OCI-LY3 (cell line): ENCODE results near the gene GLI2.

ENCODE experiments used
- H2AFZ ChIP-seq: fragments of 200-600, 300-600 bp; shearing (Covaris generic); 2 replicates; pipeline ENCODE4 v1.6.0; 2014; ENCODE audit warnings: antibody characterized with exemption, low read depth, low read length
- H3K27ac ChIP-seq: fragments of 200-600, 300-600 bp; sonication (generic); 2 replicates; pipeline ENCODE4 v1.5.1; 2014; ENCODE audit warnings: mild to moderate bottlenecking, low read length, moderate library complexity, mixed read lengths
- H3K27me3 ChIP-seq: fragments of 200-600, 300-600 bp; sonication (generic); 2 replicates; pipeline ENCODE4 v1.6.1; 2014; ENCODE audit warnings: low read depth, low read length, mixed read lengths
- H3K36me3 ChIP-seq: fragments of 200-600, 300-600 bp; sonication (generic); replicated peaks from 2 replicates; pipeline ENCODE3; 2014; ENCODE audit warnings: low read depth, low read length, mixed read lengths
- H3K4me1 ChIP-seq: fragments of 300-600, 200-600 bp; sonication (generic); 2 replicates; pipeline ENCODE4 v1.6.1; 2014; ENCODE audit warnings: low read length, mixed read lengths
- H3K4me2 ChIP-seq: fragments of 200-600, 300-600 bp; sonication (generic); 2 replicates; pipeline ENCODE4 v1.6.1; 2014; ENCODE audit warnings: low read length, mixed read lengths
- H3K4me3 ChIP-seq: fragments of 300-600, 200-600 bp; sonication (generic); 2 replicates; pipeline ENCODE4 v1.5.1; 2014; ENCODE audit warnings: antibody characterized with exemption, mild to moderate bottlenecking, low read length, moderate library complexity
- H3K79me2 ChIP-seq: fragments of 300-600, 200-600 bp; shearing (Covaris generic); 2 replicates; pipeline ENCODE4 v1.6.1; 2014; ENCODE audit warnings: mild to moderate bottlenecking, low read length, mixed read lengths
- H3K9ac ChIP-seq: fragments of 300-600, 200-600 bp; shearing (Covaris generic); 2 replicates; pipeline ENCODE4 v1.6.0; 2014; ENCODE audit warnings: mild to moderate bottlenecking, low read length, moderate library complexity
- H3K9me3 ChIP-seq: fragments of 200-600, 300-600 bp; shearing (Covaris generic); 2 replicates; pipeline ENCODE4 v1.6.1; 2014; ENCODE audit warnings: low read length, mixed read lengths; ENCODE audit not compliant: insufficient read depth
- H4K20me1 ChIP-seq: fragments of 200-600, 300-600 bp; sonication (generic); 2 replicates; pipeline ENCODE4 v1.6.1; 2016; ENCODE audit warnings: low read length, mixed read lengths; ENCODE audit not compliant: insufficient read depth
- CTCF ChIP-seq: fragments of 200-600, 300-600 bp; sonication (generic); IDR thresholded peaks from 2 replicates; pipeline ENCODE4 v1.5.1; 2014; ENCODE audit warnings: antibody characterized with exemption, low read length, low read depth
- EZH2phosphoT487 ChIP-seq: fragments of 200-600 bp; shearing (Covaris generic); IDR thresholded peaks from 2 replicates; pipeline ENCODE4 v1.6.1; 2018; ENCODE audit warnings: antibody characterized with exemption, mixed run types, low read depth

GLI2 gene

GRCh38 chr2:120767486-120768005 is 31.9 kb downstream of the GLI2 start:
- Histone ChIP-seq H3K27ac (no peak overlapping the region), H3K79me2 (no peaks in the 10 kb centered on the region), H3K4me1 (no peaks in the 10 kb centered on the region)

GRCh38 chr2:120768112-120769048 is 32.7 kb downstream of the GLI2 start:
- H2AFZ ChIP-seq = no peak overlapping the region
- H3K4me3 ChIP-seq = no peak overlapping the region
- no peak for TF ChIP-seq EZH2phosphoT487
- no peak for TF ChIP-seq CTCF
- no peak overlapping the region for H3K9ac ChIP-seq
- no peak overlapping the region for H3K4me2 ChIP-seq
- H3K9me3 ChIP-seq = no peaks in the 10 kb centered on the region
- no peak overlapping the region for H3K27ac ChIP-seq
- H3K27me3 ChIP-seq = no peaks in the 10 kb centered on the region
- H4K20me1 ChIP-seq = no peaks in the 10 kb centered on the region
- H3K36me3 ChIP-seq = no peaks in the 10 kb centered on the region
- H3K4me1 ChIP-seq = no peaks in the 10 kb centered on the region
- H3K79me2 ChIP-seq = no peaks in the 10 kb centered on the region

More at GRCh38 chr2:120767486-120768005, 31.9 kb downstream of the GLI2 start:
- no peaks in the 10 kb centered on the region for H3K9me3 ChIP-seq
- no peaks in the 10 kb centered on the region for H3K36me3 ChIP-seq
- H3K4me3 ChIP-seq = no peak overlapping the region
- no peaks in the 10 kb centered on the region for H4K20me1 ChIP-seq
- no peak overlapping the region for H3K4me2 ChIP-seq
- H2AFZ ChIP-seq = no peak overlapping the region
- H3K27me3 ChIP-seq = no peaks in the 10 kb centered on the region
- H3K9ac ChIP-seq = no peak overlapping the region
- TF ChIP-seq CTCF (no peak), EZH2phosphoT487 (no peak)

GRCh38 chr2:120769076-120769786 is 33.6 kb downstream of the GLI2 start:
- H3K36me3 ChIP-seq = no peaks in the 10 kb centered on the region
- TF ChIP-seq EZH2phosphoT487 (no peak), CTCF (no peak)
- H2AFZ ChIP-seq = no peak overlapping the region
- no peaks in the 10 kb centered on the region for H3K9me3 ChIP-seq
- H3K27me3 ChIP-seq = no peaks in the 10 kb centered on the region
- H3K9ac ChIP-seq = no peak overlapping the region
- no peaks in the 10 kb centered on the region for H3K79me2 ChIP-seq
- no peak overlapping the region for H3K27ac ChIP-seq
- no peak overlapping the region for H3K4me3 ChIP-seq
- H3K4me1 ChIP-seq = no peaks in the 10 kb centered on the region
- no peaks in the 10 kb centered on the region for H4K20me1 ChIP-seq
- H3K4me2 ChIP-seq = no peak overlapping the region

- Histone ChIP-seq H3K79me2 (no peaks in the 10 kb centered on the region), H3K9me3 (no peaks in the 10 kb centered on the region), H3K4me3 (no peak overlapping the region), H3K27ac (no peak overlapping the region), H3K9ac (no peak overlapping the region), H2AFZ (no peak overlapping the region), H3K4me1 (no peaks in the 10 kb centered on the region), H4K20me1 (no peaks in the 10 kb centered on the region), H3K36me3 (no peaks in the 10 kb centered on the region), H3K27me3 (no peaks in the 10 kb centered on the region), H3K4me2 (no peak overlapping the region)
- TF ChIP-seq CTCF = no peak
- TF ChIP-seq EZH2phosphoT487 = no peak
Observed at GRCh38 chr2:120769787-120770120, 34.1 kb downstream of the GLI2 start.
